ENCODE results near the gene CADPS.

DNA sequence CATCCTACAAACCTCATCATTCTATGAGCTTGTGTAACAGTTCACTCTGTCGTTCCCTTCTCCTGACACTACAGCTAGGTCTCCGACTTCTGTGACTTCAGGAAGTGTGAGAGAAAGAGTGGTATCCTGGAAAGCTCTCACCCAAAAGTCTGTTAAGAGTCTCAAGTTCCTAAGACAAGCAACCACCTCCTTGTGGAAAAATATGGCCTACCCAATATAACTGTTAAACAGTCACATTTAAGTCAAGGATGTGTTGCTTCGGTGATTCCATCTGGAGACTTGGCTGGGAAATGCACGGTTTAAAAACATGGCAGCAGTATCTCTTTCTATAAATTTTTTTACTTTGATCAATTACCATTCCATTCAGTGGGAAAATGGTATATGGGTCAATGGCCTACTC, 515.7 kb downstream of the CADPS start:
- no peak for TF ChIP-seq REST (IDR thresholded peaks at IDR 0.05; ENCODE audit: insufficient read depth in 1 of 2, low read depth in 2 of 2, low read length in 1 of 2)
- TF ChIP-seq, protein P1, sequence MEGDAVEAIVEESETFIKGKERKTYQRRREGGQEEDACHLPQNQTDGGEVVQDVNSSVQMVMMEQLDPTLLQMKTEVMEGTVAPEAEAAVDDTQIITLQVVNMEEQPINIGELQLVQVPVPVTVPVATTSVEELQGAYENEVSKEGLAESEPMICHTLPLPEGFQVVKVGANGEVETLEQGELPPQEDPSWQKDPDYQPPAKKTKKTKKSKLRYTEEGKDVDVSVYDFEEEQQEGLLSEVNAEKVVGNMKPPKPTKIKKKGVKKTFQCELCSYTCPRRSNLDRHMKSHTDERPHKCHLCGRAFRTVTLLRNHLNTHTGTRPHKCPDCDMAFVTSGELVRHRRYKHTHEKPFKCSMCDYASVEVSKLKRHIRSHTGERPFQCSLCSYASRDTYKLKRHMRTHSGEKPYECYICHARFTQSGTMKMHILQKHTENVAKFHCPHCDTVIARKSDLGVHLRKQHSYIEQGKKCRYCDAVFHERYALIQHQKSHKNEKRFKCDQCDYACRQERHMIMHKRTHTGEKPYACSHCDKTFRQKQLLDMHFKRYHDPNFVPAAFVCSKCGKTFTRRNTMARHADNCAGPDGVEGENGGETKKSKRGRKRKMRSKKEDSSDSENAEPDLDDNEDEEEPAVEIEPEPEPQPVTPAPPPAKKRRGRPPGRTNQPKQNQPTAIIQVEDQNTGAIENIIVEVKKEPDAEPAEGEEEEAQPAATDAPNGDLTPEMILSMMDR (IDR thresholded peaks at IDR 0.05): no peak
